ENCODE results near the gene FNBP1L.
"Not testable (repeated sequence)": the region's sequence is repeated elsewhere in the genome, so short reads cannot be mapped to it uniquely, and the experiment has no call there.

Gene FNBP1L

GRCh38 chr1:93549811-93550210 lies 101.9 kb downstream of the FNBP1L start:
- TF ChIP-seq CTCF (IDR thresholded peaks at IDR 0.05; ENCODE audit: low read depth, low read length) = no peak
- DNase-seq (ENCODE audit: low read depth in 2 of 2) = no peak
- H3K4me3 ChIP-seq (replicated peaks in 1 of 2; ENCODE audit: low read depth in 2 of 2, low read length in 2 of 2) = no peak overlapping the region

- H3K4me3 ChIP-seq (replicated peaks in 1 of 2; ENCODE audit: low read depth in 2 of 2, low read length in 2 of 2) = no peak overlapping the region
- peak; percentile 74 to 84 for DNase-seq (ENCODE audit: low read depth in 2 of 2)
- TF ChIP-seq CTCF (IDR thresholded peaks at IDR 0.05; ENCODE audit: low read depth, low read length) = no peak
Measured at GRCh38 chr1:93552741-93553455, 105.0 kb downstream of the FNBP1L start.

GRCh38 chr1:93553886-93554490 lies 106.1 kb downstream of the FNBP1L start:
- DNase-seq (ENCODE audit: low read depth in 2 of 2) = peak; percentile 76 to 82
- H3K4me3 ChIP-seq (replicated peaks in 1 of 2; ENCODE audit: low read depth in 2 of 2, low read length in 2 of 2) = not testable (repeated sequence)

GRCh38 chr1:93554883-93555872 lies 107.3 kb downstream of the FNBP1L start:
- no peak overlapping the region for H3K4me3 ChIP-seq (replicated peaks in 1 of 2; ENCODE audit: low read depth in 2 of 2, low read length in 2 of 2)
- no peak for TF ChIP-seq CTCF (IDR thresholded peaks at IDR 0.05; ENCODE audit: low read depth, low read length)
- peak; percentile 26 to 34 for DNase-seq (ENCODE audit: low read depth in 2 of 2)

- H3K4me3 ChIP-seq (replicated peaks in 1 of 2; ENCODE audit: low read depth in 2 of 2, low read length in 2 of 2) = no peak overlapping the region
- TF ChIP-seq CTCF (IDR thresholded peaks at IDR 0.05; ENCODE audit: low read depth, low read length) = no peak
- DNase-seq (ENCODE audit: low read depth in 2 of 2) = peak in 1 of 2 donors; percentile 9
Measured at GRCh38 chr1:93556291-93556690, 108.4 kb downstream of the FNBP1L start.

GRCh38 chr1:93559045-93559444 lies 111.1 kb downstream of the FNBP1L start:
- TF ChIP-seq CTCF (IDR thresholded peaks at IDR 0.05; ENCODE audit: low read depth, low read length) = no peak
- no peak for DNase-seq (ENCODE audit: low read depth in 2 of 2)
- no peak overlapping the region for H3K4me3 ChIP-seq (replicated peaks in 1 of 2; ENCODE audit: low read depth in 2 of 2, low read length in 2 of 2)

- no peak overlapping the region for H3K4me3 ChIP-seq (replicated peaks in 1 of 2; ENCODE audit: low read depth in 2 of 2, low read length in 2 of 2)
- DNase-seq (ENCODE audit: low read depth in 2 of 2) = no peak
- TF ChIP-seq CTCF (IDR thresholded peaks at IDR 0.05; ENCODE audit: low read depth, low read length) = no peak
Measured at GRCh38 chr1:93559695-93560094, 111.8 kb downstream of the FNBP1L start.
